A549 treated with AZD9567 at 1 μM for 4 hours (cell line): ENCODE data around the gene GPR162. TPM values are rescaled to one million over a fixed set of nuclear protein-coding genes. Genes with fewer than 3 reads are reported as not detected.

Experiments used
- total RNA-seq: library from RNA; stranded (reverse); fragments of 200-300 nt; extraction: Qiagen RNA extraction; gene quantifications from 5 replicates; pipeline ENCODE4 v1.2.3, GENCODE V29; 2022; ENCODE audit not compliant: insufficient read depth

The GPR162 gene, protein sequence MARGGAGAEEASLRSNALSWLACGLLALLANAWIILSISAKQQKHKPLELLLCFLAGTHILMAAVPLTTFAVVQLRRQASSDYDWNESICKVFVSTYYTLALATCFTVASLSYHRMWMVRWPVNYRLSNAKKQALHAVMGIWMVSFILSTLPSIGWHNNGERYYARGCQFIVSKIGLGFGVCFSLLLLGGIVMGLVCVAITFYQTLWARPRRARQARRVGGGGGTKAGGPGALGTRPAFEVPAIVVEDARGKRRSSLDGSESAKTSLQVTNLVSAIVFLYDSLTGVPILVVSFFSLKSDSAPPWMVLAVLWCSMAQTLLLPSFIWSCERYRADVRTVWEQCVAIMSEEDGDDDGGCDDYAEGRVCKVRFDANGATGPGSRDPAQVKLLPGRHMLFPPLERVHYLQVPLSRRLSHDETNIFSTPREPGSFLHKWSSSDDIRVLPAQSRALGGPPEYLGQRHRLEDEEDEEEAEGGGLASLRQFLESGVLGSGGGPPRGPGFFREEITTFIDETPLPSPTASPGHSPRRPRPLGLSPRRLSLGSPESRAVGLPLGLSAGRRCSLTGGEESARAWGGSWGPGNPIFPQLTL
- total RNA-seq, result 0.26 to 0.77 TPM (median 0.49 TPM) in 4 of 5 replicates, not detected in the other

DNA sequence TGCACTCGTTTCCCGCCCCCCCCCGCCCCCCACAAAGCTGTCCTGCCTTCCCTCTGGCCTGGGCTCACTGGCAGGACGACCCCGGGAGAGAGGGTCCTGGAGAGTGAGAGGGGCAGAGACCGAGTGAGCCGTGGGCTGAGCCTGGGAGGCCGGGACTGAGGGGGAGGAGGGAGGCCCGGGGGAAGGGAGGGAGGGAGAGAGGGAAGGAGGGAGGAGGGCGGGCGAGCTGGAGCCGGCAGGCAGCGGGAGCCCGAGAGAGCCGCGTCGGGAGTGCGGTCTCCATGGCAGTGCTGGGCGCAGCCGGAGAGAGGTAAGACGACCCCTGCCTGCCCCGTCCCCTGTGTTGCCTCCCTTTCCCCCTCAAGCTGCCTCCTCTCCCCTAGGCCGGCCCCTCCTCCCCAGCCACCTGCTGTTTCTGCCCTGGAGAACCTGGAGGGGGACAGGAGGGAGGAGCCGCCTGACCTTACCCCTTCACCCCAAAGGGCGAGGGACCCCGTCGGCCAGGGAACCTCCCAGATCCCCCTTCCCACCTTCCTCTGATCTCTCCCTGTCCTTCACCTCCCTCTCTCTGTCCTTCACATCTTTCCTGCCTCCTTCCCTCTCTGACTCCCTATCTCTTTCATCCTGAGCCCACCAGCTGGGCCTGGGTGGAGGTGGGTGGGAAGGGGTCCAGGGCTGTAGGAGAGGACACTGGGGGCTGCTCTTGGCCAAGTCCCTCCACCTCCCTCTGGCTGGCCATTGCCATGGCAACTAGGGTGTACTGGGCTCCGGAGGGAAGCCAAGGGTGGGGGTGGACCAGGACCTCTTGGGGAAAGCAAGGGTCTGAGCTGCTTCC, at the start of gene GPR162:
GPR162 (plus strand) TSS at position 231 of the 835 bp plus-strand sequence. CDS start 2,078 bp downstream, outside the sequence.

DNA sequence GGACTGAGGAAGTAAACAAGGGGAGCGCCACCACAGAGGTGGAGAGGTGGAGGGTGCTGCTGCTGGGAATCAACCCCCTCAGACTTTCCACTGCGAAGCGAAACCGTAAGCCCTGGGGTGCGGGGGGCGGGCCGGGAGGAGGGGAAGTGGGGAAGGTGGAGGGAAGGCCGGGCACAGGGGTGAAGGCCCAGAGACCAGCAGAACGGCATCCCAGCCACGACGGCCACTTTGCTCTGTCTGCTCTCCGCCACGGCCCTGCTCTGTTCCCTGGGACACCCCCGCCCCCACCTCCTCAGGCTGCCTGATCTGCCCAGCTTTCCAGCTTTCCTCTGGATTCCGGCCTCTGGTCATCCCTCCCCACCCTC, 49.3 kb upstream of the GPR162 start, which contains the start of gene LAG3:
LAG3 (plus strand) TSS at position 190 of the 365 bp plus-strand sequence. CDS start 333 bp downstream, outside the sequence.

DNA sequence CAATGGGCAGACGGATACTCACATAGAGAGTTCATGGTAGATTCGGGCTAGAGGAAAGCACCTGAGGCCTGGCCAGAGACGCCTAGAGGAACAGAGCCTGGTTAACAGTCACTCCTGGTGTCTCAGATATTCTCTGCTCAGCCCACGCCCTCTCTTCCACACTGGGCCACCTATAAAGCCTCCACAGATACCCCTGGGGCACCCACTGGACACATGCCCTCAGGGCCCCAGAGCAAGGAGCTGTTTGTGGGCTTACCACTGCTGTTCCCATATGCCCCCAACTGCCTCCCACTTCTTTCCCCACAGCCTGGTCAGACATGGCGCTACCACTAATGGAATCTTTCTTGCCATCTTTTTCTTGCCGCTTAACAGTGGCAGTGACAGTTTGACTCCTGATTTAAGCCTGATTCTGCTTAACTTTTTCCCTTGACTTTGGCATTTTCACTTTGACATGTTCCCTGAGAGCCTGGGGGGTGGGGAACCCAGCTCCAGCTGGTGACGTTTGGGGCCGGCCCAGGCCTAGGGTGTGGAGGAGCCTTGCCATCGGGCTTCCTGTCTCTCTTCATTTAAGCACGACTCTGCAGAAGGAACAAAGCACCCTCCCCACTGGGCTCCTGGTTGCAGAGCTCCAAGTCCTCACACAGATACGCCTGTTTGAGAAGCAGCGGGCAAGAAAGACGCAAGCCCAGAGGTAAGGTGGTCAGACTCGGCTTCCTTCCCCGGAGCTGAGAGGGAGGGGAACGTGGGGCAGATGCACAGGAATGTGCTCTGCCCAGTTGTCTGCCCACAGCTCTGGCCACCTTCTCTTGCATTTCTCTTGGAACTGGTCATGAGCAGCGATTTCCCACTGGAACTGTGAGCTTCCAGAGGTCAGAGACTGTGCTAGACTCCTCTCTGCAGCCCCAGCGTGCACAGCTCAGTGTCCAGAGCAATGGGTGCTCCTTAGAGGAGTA, 32.4 kb upstream of the GPR162 start, which contains the start of gene CD4:
CD4 (plus strand) TSS at position 557 of the 953 bp plus-strand sequence. CDS start 10,611 bp downstream, outside the sequence.

DNA sequence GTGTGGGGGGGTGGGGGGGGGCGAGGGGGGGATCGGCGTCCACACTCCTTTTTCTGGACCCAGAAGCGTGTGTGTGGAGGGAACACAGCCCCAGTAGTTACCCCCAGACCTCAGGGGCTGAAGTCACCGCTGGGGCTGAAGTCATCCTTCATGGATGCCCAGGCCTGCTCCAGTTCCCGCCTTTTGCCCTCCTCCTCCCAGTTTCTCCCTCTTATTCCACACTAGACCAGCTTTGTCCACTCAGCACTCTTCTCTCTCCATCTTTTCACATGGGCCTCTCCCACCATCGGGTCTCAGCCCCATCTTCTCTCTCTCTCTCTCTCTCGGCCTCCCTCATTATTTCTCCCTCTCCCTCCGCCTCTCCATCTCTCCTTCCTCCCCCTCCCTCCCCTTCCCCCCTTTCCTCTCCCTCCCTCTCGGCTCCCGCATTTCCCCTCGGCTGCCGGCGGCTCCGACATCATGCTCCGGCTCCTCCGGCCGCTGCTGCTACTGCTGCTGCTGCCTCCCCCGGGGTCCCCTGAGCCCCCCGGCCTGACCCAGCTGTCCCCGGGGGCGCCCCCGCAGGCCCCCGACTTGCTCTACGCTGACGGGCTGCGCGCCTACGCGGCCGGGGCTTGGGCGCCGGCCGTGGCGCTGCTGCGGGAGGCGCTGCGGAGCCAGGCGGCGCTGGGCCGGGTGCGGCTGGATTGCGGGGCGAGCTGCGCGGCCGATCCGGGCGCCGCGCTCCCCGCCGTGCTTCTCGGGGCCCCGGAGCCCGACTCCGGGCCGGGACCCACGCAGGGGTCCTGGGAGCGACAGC, 6.6 kb downstream of the GPR162 start, which contains the start of gene P3H3:
P3H3 (plus strand) TSS at position 426 of the 799 bp plus-strand sequence; CDS start at position 460, 34 bp downstream.

DNA sequence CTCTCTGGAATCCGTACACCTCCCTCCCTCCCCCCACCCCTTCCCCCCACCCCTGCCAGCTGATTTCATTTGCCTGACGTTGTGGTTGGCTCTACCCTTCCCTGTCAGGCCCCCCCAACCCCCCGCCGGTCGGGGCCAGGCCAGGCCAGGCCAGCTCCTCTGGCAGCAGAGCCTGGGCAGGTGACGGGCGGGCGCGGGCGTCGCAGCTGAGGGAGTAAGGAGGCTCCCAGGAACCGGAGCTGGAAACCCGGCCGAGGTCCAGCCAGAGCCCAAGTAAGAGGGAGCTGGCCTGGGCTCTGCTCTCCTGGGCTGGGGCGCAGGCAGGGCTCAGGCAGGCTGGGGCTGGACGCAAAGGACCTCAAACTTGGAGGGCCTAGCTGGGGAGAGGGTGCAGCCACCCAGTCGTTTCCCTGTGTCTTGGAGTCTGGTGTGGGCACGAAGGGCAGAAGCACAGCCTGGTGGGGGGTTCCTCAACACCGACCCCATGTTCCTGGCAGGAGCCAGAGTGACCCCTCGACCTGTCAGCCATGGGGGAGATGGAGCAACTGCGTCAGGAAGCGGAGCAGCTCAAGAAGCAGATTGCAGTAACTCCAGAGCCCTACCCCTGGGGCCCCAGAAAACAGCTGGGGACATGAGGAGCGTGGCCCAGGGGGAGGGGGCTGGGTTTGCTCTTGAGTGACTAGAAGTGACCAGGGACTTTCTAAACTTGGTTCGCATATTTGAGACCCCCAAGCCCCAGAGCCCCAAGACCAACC, 19.3 kb downstream of the GPR162 start, which contains the start of gene GNB3:
GNB3 (plus strand) TSS at position 165 of the 755 bp plus-strand sequence; CDS start at position 528, 363 bp downstream.

DNA sequence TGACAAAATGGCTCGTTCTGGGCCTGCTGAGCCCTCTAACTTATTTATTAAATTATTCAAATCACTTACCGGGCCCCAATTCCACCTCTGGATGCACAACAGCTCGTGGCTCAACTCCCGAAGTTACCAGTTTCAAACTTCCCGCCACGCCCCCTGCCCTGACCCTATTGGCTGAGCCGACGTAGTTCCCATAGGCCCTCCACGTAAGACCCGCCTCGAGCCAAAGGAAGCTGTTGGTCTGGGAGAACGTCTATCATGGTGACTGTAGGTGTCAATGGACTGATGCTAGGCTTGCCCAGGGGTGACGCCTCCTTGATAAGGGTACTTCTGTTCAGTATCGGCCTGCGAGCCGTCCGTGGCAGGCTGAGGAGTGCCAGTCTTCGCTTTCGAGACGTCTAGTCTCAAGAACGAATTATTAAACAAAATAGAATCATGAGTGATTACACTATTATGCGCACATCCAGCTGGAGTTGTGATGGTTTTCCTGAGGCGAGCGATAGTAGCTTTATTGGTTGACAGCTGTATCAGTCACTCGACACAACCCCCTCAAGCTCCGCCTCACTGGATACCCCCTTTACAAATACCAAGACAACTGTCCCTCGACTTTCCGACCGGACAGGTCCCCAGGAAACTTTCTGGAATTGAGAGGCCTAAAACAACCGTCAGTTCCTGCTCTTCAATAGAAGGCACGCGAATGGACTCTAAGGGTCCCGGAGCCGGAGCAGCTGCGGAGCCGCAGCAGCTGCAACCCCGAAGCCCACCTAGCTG, 29.7 kb downstream of the GPR162 start, which contains the start of gene CDCA3:
CDCA3 (minus strand) TSS at position 134 of the 768 bp plus-strand sequence. CDS start 334 bp downstream, outside the sequence.

DNA sequence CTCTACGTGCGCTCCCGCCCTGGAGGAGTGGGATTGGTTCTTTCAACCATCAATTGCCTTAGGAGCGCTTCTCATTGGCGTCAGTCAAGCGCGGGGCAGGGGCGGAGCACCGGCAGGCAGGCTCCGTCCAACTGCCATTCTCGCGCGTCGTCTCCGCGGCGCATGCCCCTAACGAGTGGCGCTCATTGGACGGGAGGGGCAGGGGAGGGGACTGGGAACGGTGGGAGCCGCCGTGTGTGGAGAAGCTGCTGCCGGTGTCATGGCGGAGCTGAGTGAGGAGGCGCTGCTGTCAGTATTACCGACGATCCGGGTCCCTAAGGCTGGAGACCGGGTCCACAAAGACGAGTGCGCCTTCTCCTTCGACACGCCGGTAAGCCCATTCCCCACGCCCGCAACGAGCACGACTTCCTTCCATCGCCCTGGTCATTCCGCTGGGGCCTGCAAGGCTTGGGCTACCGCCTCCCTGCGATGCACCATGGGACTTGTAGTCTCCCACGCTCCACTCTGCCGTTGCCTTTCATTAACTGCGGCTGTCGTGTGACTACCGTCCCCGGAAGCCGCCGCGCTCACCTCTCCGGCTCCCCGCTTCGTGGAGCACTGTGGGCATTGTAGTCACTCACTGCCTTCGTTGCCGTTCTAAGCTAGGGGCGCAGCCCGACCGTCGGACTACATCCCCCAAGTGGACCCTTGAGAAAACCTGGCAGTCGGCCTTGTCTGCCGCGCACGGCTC, 30.5 kb downstream of the GPR162 start, which contains the start of gene USP5:
USP5 (plus strand) TSS at position 230 of the 730 bp plus-strand sequence; CDS start at position 260, 30 bp downstream.

DNA sequence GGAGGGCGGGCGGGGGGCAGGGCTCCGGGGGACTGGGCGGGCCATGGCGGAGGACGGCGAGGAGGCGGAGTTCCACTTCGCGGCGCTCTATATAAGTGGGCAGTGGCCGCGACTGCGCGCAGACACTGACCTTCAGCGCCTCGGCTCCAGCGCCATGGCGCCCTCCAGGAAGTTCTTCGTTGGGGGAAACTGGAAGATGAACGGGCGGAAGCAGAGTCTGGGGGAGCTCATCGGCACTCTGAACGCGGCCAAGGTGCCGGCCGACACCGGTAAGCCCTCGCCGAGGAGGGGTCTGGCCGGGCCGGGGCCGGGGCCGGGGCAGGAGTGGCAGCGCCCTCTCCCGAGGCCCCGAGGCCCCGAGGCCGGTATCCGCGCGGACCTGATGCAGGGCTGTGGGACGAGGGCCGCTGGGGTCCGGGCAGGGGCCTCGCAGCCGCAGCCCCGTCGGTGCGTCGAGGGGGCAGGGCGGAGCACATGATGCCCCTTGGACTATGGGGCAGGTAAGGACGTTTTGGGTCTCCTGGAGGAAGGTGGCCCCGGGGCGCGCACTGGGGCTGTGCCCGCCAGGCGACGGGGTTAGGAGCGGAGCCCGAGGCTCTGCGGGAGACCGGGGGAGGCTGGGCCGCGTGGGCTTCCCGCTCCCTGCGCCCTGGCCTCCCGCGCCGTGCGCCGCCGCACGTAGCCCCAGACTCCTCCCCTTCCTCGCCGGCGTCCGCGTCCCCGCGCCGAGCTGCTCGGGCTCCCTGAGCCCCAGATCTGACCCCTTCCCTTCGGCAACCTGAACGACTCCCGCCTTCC, 46.0 kb downstream of the GPR162 start, which contains the start of gene TPI1:
TPI1 (plus strand) TSS at position 119 of the 798 bp plus-strand sequence; CDS start at position 155, 36 bp downstream.

DNA sequence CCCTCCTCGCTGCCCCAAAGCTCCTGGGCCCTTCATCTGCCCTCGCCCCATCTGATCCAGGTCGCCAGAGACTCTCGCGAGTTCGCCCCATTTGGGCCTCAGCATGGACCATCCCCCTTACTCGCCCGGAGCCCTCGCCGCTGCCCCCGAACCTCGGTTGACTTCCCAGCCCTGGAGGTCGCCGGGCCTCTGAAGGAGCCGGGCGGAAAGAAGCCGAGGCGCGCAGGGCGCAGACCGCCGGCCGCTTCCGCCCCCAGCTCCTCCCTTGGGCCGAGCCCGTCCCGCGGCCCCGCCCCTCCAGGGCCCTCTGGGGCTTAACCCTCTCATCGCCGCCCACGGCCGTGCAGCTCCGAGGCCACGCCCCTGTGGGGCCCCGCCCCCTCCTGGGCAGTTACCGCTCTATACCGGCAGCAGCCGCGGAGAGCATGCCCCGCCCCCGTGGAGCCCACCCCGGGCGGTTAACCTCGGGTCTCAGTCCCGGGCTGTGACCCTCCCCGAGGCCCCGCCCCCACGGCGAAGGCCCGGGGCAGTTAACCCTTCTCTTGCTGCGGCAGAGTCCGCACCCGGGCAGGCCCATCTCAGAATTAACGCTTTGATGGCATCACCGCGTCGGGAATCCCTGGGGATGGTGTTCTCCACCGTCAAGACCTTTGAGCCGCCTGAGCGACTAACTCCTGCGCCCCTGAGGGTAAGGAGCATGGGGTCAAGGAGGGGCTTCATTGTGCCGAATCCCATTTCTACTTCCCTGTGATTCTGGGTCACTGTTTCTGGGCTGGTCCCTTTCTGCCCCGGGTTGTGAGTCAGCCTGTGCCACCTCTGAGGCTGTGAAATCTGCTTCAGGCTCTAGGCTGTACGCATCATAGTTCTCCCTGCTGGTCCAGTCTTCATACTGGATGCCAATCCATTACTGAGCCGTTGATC, 51.7 kb downstream of the GPR162 start, which contains the start of gene SPSB2:
SPSB2 (minus strand) TSS at position 210 of the 921 bp plus-strand sequence. CDS start 402 bp downstream, outside the sequence.

Other genes starting within 250 kb of the GPR162 start
- gene CHD4, start 214.4 kb upstream of the GPR162 start, total RNA-seq, result 54.8 to 124 TPM (median 56.2 TPM) in 5 replicates
- gene LPAR5, start 185.9 kb upstream of the GPR162 start, total RNA-seq, result 0.34 to 0.88 TPM (median 0.49 TPM) in 4 of 5 replicates, not detected in the other
- gene ACRBP, start 174.4 kb upstream of the GPR162 start, total RNA-seq, result 0.06 to 0.38 TPM (median 0.17 TPM) in 4 of 5 replicates, not detected in the other
- gene ING4, start 158.7 kb upstream of the GPR162 start, total RNA-seq, result 10.1 to 16.0 TPM (median 13.2 TPM) in 5 replicates
- gene ZNF384, start 132.4 kb upstream of the GPR162 start, total RNA-seq, result 39.7 to 58.0 TPM (median 53.1 TPM) in 5 replicates
- gene PIANP, start 121.0 kb upstream of the GPR162 start, total RNA-seq, result 0.70 to 1.3 TPM (median 0.88 TPM) in 4 of 5 replicates, not detected in the other
- gene COPS7A, start 97.8 kb upstream of the GPR162 start, total RNA-seq, result 47.5 to 54.4 TPM (median 53.6 TPM) in 5 replicates
- 216 to 307 TPM (median 306 TPM) in 5 replicates for gene MLF2, start 68.7 kb upstream of the GPR162 start, total RNA-seq
- gene PTMS, start 55.5 kb upstream of the GPR162 start, total RNA-seq, result 562 to 891 TPM (median 827 TPM) in 5 replicates
- 1.3 to 2.6 TPM (median 1.8 TPM) in 4 of 5 replicates, not detected in the other for gene LAG3, start 49.3 kb upstream of the GPR162 start, total RNA-seq
- not detected in 5 replicates for gene CD4, start 32.3 kb upstream of the GPR162 start, total RNA-seq
- 25.6 to 33.1 TPM (median 27.2 TPM) in 5 replicates for gene P3H3, start 6.6 kb downstream of the GPR162 start, total RNA-seq
- 1.8 to 2.6 TPM (median 2.3 TPM) in 5 replicates for gene GNB3, start 19.1 kb downstream of the GPR162 start, total RNA-seq
- gene CDCA3, start 29.5 kb downstream of the GPR162 start, total RNA-seq, result 74.0 to 83.9 TPM (median 80.1 TPM) in 5 replicates
- 72.6 to 116 TPM (median 80.7 TPM) in 5 replicates for gene USP5, start 30.3 kb downstream of the GPR162 start, total RNA-seq
- gene TPI1, start 45.7 kb downstream of the GPR162 start, total RNA-seq, result 1,375 to 1,687 TPM (median 1,661 TPM) in 5 replicates
- gene SPSB2, start 51.5 kb downstream of the GPR162 start, total RNA-seq, result 21.0 to 30.0 TPM (median 28.3 TPM) in 5 replicates
- gene LRRC23, start 83.0 kb downstream of the GPR162 start, total RNA-seq, result 15.3 to 19.8 TPM (median 16.2 TPM) in 5 replicates
- 30.6 to 40.9 TPM (median 38.3 TPM) in 5 replicates for gene ENO2, start 92.8 kb downstream of the GPR162 start, total RNA-seq
- 47.5 to 69.4 TPM (median 68.1 TPM) in 5 replicates for gene ATN1, start 106.1 kb downstream of the GPR162 start, total RNA-seq
- gene RNU7-1, start 122.0 kb downstream of the GPR162 start, total RNA-seq, result not detected in 5 replicates
- gene C12orf57, start 122.2 kb downstream of the GPR162 start, total RNA-seq, result 259 to 307 TPM (median 297 TPM) in 5 replicates
- gene PTPN6, start 129.5 kb downstream of the GPR162 start, total RNA-seq, result 10.5 to 25.7 TPM (median 11.5 TPM) in 5 replicates
- 290 to 340 TPM (median 329 TPM) in 5 replicates for gene PHB2, start 148.8 kb downstream of the GPR162 start, total RNA-seq
- 53.4 to 60.9 TPM (median 56.4 TPM) in 5 replicates for gene EMG1, start 149.1 kb downstream of the GPR162 start, total RNA-seq
- 27.5 to 38.6 TPM (median 29.5 TPM) in 5 replicates for gene LPCAT3, start 196.7 kb downstream of the GPR162 start, total RNA-seq
- gene C1S, start 238.9 kb downstream of the GPR162 start, total RNA-seq, result 39.1 to 53.4 TPM (median 42.2 TPM) in 5 replicates